Left cardiac atrium (tissue), 4 donors: ENCODE measurements around the gene STRADA. TPM values are rescaled to one million over a fixed set of nuclear protein-coding genes. Genes with fewer than 3 reads are reported as not detected.
A peak's percentile ranks its signal among the peaks of the same experiment; 100 is the strongest.
"Not testable (repeated sequence)": the region's sequence is repeated elsewhere in the genome, so short reads cannot be mapped to it uniquely, and the experiment has no call there.

ENCODE experiments used
- ATAC-seq, 2 donors: fragments of 200-7000 bp; cut with Tn5 transposase; one replicate each; pipeline ENCODE4 v1.9.1; 2020; ENCODE audit warnings: mild to moderate bottlenecking in 2 of 2, moderate library complexity in 2 of 2
- DNase-seq: peaks from one replicate; pipeline ENCODE4 v3.0.0-alpha.2; 2020
- intact Hi-C, 2 donors: fragments of 100-400 bp; cut with DNase I; formaldehyde crosslinking; loops; one replicate each; pipeline versions ENCODE4 v1.14.1 to v1.15.1; 2022 to 2023
- total RNA-seq, 2 donors: library from RNA; stranded (reverse); fragmentation: NEBNext Ultra II Directional; extraction: Animal tissue kit (Norgen Biotek cat#: 25700); gene quantifications; one replicate each; pipeline ENCODE4 v1.2.1, GENCODE V29; 2021
- donor health status: DM: no; HTN: yes; CAD: no.
- donor health status: DM: no; HTN: yes; CAD: no; lungs with severe emphysema.
- donor health status: DM: yes; HTN: yes; CAD: no.
- donor health status: Dilated cardiomyopathy.

STRADA gene
- total RNA-seq, 2 donors from 2014 or later = 21.2 to 23.7 TPM

DNA sequence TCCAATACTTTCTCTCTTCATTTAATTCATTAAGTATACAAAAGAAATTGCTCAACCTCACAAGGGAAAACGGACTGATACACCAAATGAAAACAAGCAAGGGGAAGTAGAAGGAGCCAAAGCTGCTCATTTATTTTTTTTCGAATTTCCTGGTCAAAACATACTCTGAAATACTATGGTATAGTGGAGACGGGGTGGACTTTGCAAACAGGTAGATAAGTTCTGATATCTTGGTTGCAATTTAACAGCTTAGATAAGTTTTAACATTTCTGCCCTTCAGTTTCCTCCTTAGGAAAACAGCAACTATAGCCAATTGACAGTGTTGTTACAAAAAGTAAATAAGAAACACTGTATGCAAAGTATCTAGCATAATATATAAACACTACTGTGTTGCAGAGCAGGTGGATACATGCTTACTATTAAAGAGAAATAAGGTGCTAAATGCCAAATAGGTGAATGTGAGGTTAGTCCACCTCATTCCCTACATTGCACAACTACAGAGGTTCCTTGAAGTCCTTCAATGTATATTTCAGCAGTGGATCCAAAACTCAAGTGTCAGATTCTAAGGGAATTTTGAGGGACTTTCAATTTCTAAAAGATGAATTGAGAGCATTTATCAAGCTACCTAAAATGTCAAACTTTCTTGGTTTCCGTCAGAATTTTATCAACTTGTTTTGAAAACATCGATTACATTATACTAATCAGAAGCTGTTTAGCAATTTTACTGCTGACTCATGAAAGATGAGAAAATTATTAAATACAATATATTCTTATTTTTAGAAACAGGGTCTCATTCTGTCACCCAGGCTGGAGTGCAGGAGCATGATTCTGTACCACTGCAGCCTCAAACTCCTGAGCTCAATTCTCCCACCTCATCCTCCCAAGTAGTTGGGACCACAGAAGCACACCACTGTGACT is 20.8 kb upstream of the STRADA start:
- intact Hi-C loops = no loop called here
- DNase-seq = no peak
- no peak for ATAC-seq

- intact Hi-C loops = no loop called here
- DNase-seq (no peak), ATAC-seq (no peak)
Observed at GRCh38 chr17:63760771-63761539, 19.4 kb upstream of the STRADA start.

GRCh38 chr17:63758428-63758827 is 16.8 kb upstream of the STRADA start:
- DNase-seq (no peak), ATAC-seq (no peak)
- intact Hi-C loops = loop anchor here in 1 of 2 donors (10.0 kb wide), 1 partner anchor 56 kb away; no protein-coding TSS in a partner anchor

- intact Hi-C loops = loop anchor here in 1 of 2 donors (10.0 kb wide), 1 partner anchor 61 kb away; no protein-coding TSS in a partner anchor
- ATAC-seq (no peak), DNase-seq (no peak)
Observed at GRCh38 chr17:63754046-63754445, 12.4 kb upstream of the STRADA start.

GRCh38 chr17:63753215-63753614 is 11.6 kb upstream of the STRADA start:
- intact Hi-C loops = loop anchor here in 1 of 2 donors (10.0 kb wide), 1 partner anchor 62 kb away; no protein-coding TSS in a partner anchor
- ATAC-seq (no peak), DNase-seq (no peak)

DNA sequence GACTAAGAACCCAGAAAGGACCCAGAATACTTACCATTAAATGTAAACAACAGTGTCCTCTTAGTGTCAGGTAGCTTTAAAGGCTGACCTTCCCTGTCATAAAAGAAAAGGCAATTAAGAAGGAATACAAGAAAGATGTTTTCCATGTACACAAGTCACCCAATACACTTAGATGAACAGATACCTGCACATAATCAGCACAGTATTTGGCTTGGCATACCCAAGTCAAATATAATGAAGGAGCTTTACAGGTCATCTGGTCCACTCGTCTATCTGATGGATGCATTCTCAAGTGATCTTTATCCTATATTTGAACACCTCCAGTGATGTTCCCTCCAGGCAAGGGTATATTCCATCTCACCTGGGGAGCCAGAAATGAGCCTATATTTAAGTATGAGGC is 11.1 kb upstream of the STRADA start:
- DNase-seq = no peak
- intact Hi-C loops = loop anchor here in 1 of 2 donors (10.0 kb wide), 1 partner anchor 62 kb away; no protein-coding TSS in a partner anchor
- ATAC-seq = no peak

GRCh38 chr17:63751806-63752205 is 10.2 kb upstream of the STRADA start:
- intact Hi-C loops = loop anchor here in 1 of 2 donors (10.0 kb wide), 1 partner anchor 63 kb away; no protein-coding TSS in a partner anchor
- DNase-seq (no peak), ATAC-seq (no peak)

- intact Hi-C loops = no loop called here
- ATAC-seq = peak; percentile 1 to 10
- DNase-seq = no peak
Observed at GRCh38 chr17:63741143-63741407, 524 bp downstream of the STRADA start.

DNA sequence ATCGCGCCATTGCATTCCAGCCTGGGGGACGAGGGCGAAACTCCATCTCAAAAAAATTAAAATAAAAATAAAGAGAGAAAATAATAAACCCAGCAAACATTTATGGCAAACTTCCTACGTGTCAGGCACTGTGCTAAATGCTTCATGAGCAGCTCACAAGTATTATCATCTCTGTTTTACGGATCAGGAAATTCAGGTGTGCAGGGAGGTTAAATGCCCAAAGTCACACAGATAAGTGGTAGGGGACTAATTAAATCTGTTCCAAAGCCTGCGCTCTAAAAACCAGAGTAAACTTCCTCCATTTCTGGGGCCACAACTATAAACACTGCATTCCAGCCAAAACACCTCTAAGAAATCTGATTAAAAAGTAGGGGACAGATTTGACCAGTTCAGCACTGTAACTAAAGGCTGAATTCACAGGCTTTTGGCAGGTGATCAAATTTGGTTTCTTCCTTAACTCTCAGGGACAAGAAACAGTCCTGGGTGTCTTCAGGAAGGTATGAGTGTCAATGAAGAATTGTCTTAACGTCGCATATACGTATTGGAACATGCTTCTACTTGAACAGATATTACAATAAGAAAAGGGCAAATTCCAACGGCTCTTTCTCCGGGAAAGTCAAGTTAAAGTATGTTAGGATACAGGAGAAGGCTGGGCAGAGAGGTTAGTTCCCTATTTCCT is 996 bp downstream of the STRADA start:
- intact Hi-C loops = no loop called here
- no peak for DNase-seq
- ATAC-seq = no peak

GRCh38 chr17:63735691-63736090 is 5.9 kb downstream of the STRADA start:
- ATAC-seq (no peak), DNase-seq (no peak)
- intact Hi-C loops = no loop called here

DNA sequence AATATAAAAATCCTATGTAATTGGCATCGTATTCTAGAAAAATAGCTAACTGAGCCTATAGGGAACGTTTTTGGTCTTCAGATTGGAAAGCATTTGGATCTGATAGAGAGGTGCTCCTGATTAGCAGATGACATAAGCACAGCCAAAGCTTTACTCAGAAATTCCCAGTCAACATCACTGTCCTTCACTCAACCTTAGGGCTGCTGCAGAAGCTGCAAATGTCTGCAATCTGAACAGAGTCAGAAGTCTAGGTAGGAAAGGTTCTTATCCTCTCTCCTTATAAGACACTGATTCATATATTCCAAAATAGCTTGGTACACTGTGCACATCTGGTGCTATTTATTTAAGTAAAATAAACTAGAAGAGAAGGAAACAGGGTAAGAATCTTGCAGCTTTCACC is 19.2 kb downstream of the STRADA start:
- DNase-seq (no peak), ATAC-seq (peak; percentile 34 to 51)
- intact Hi-C loops = no loop called here

DNA sequence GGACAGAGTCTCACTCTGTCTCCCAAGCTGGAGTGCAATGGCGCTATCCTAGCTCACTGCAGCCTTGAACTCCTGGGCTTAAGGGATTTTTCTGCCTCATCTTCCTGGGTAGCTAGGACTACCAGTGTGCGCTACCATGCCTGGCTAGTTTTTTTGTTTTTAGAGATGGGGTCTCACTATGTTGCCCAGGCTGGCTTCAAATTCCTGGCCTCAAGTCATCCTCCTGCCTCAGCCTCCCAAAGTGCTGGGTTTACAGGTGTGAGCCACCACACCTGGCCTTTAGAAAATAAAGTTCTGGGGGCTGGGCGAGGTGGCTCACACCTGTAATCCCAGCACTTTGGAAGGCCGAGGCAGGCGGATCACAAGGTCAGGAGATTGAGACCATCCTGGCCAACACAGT is 21.4 kb downstream of the STRADA start:
- intact Hi-C loops, ATAC-seq, DNase-seq: not testable (repeated sequence)

DNA sequence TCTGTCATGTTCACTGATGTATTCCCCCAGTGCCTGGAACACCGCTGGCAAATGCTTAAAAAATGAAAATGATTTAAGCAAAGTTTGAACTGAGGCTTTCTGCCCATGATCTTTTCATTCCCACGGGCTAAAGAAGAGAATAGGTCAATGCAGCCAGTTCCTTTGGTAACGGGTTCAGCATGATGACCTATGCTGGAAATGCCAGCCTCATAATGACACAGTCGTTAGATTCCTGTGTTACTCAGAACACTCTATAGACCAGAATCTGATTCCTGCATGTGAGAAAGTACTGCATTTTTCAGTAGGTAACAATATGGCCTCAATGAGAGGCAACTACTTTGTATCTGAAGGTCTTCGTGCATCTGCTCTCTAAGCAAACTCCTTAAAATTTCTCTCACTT is 22.6 kb downstream of the STRADA start:
- no peak for DNase-seq
- intact Hi-C loops = no loop called here
- no peak for ATAC-seq

DNA sequence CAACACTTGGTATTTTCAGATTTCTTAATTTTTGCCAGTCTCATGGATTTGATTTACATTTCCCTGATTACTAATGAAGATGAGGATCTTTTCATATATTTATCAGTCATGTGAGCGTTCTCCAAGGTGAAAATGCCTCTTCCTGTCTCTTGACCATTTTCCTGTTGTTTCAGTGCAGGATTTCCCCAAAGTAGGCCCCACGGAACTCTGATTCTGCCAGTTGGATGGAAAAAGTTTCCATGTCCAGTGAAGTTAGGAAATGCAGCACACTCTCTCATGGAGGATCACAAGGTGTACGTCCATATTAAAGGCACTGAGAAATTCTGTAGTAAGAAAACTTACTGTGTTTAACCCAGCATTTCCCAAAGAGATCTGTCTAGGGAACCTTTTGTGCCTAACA is 25.2 kb downstream of the STRADA start:
- DNase-seq (no peak), ATAC-seq (no peak)
- intact Hi-C loops = no loop called here

- ATAC-seq (peak; percentile 87 to 93), DNase-seq (peak; percentile 51)
- intact Hi-C loops = no loop called here
Observed at GRCh38 chr17:63714550-63715277, 26.9 kb downstream of the STRADA start.

- ATAC-seq (no peak), DNase-seq (no peak)
- intact Hi-C loops = no loop called here
Observed at GRCh38 chr17:63709110-63709509, 32.5 kb downstream of the STRADA start.

GRCh38 chr17:63707151-63707550 is 34.4 kb downstream of the STRADA start:
- no peak for DNase-seq
- ATAC-seq = no peak
- intact Hi-C loops = no loop called here

DNA sequence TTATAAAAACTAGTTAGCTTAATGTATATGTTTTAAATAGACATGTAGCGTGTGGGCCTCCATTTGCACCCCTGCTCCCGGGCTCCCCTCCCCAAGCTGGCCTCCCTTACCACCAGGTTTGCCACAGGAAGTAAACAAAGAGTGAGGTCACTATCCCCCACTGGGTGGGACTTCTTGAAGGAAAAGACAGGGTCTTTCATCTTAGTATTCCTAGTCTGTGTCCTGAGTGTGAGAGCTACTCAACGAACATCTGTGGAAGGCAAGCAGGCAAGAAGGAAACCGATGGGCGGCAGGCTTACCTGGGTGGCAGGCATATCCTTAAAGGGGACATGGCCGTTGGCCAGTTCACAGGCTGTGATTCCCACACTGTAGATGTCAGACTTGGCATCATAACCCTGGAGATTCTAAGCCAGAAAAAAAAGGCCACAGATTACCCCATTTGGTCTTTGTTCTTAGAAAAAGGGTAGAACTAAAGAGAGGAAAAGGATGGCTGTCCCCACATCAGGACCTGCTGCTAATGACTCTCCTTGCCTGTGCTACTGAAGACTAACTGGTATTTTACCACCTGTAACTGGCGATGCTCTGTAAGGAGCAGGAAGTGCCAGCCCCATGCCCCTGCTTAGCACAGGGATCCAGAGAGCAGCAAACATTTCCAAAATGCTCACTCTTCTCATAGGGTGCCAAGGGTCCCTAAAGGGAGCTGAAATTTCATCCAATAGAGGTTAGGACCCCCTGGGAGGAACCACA is 35.1 kb downstream of the STRADA start:
- no peak for ATAC-seq
- intact Hi-C loops = no loop called here
- DNase-seq = no peak
